Endothelial cell of umbilical vein (primary cell): ENCODE results near the gene RSPH3. TPM values are rescaled to one million over a fixed set of nuclear protein-coding genes. Genes with fewer than 3 reads are reported as not detected.
"Not testable (repeated sequence)": the region's sequence is repeated elsewhere in the genome, so short reads cannot be mapped to it uniquely, and the experiment has no call there.

Experiments
- BruUV-seq: library from RNA; stranded (reverse); fragments of 400-500 nt; replicated peaks from 2 replicates; lab custom pipeline; 2021; lab: Mats Ljungman, UMichigan
- CTCF ChIA-PET: fragments of 300-600, 350-600 bp; sonication (Branson Sonifier 250); formaldehyde crosslinking; loops from one replicate; lab custom pipeline; 2021; ENCODE audit warnings: antibody characterized with exemption, inconsistent platforms; lab: Charles Lee
- POLR2A ChIA-PET: fragments of 300-600, 350-600 bp; sonication (Branson Sonifier 250); formaldehyde crosslinking; loops from one replicate; lab custom pipeline; 2021; ENCODE audit warnings: antibody characterized with exemption, inconsistent platforms; lab: Charles Lee
- DNase-seq: peaks from one replicate; pipeline ENCODE4 v3.0.0-alpha.2; 2011; ENCODE audit warnings: low read depth, low spot score
- FAIRE-seq: peaks from 2 replicates; lab custom pipeline; 2011; peaks lifted over from hg19 to GRCh38; lab: Jason Lieb, UNC
- H2AFZ ChIP-seq: 2 replicates; pipeline ENCODE4 v1.6.0; 2012; ENCODE audit warnings: low read depth, low read length, control low read depth, inconsistent platforms
- H3K27ac ChIP-seq: 2 replicates; pipeline ENCODE4 v1.5.1; 2011; ENCODE audit warnings: low read depth, mild to moderate bottlenecking, control low read depth, low read length, moderate library complexity; ENCODE audit not compliant: insufficient read depth
- H3K27me3 ChIP-seq, 2 experiments: 2 replicates each; pipeline versions ENCODE4 v1.6.0 to v1.6.1; 2011; ENCODE audit warnings: low read length in 2 of 2, mixed read lengths in 1 of 2; ENCODE audit not compliant: control insufficient read depth in 2 of 2, insufficient read depth in 2 of 2
- H3K36me3 ChIP-seq, 2 experiments: 2 replicates in 1 of 2; 3 replicates in 1 of 2; pipeline ENCODE4 v1.5.1; 2011; ENCODE audit warnings: low read length in 2 of 2, mild to moderate bottlenecking in 1 of 2, moderate library complexity in 1 of 2; ENCODE audit not compliant: control insufficient read depth in 2 of 2, insufficient read depth in 2 of 2; ENCODE audit errors: extremely low read depth in 1 of 2
- H3K4me1 ChIP-seq: 3 replicates; pipeline ENCODE4 v1.5.1; 2011; ENCODE audit warnings: mild to moderate bottlenecking, low read length; ENCODE audit not compliant: control insufficient read depth, insufficient read depth; ENCODE audit errors: extremely low read depth
- H3K4me2 ChIP-seq: 2 replicates; pipeline ENCODE4 v1.6.1; 2011; ENCODE audit warnings: low read length, control low read depth, mixed read lengths; ENCODE audit not compliant: insufficient read depth
- H3K4me3 ChIP-seq, 3 experiments: fragments of 200-600 bp in 1 of 3; sonication (generic), shearing (Covaris generic) in 1 of 3; replicated peaks in 1 of 3; 2 replicates each; pipeline ENCODE4 v1.5.1; 2011 to 2016; ENCODE audit warnings: control low read depth in 3 of 3, low read length in 3 of 3, mild to moderate bottlenecking in 2 of 3, inconsistent platforms in 1 of 3, low read depth in 1 of 3, moderate library complexity in 1 of 3; ENCODE audit not compliant: insufficient read depth in 1 of 3
- H3K79me2 ChIP-seq: 2 replicates; pipeline ENCODE4 v1.6.0; 2012; ENCODE audit warnings: low read length, inconsistent platforms; ENCODE audit not compliant: control insufficient read depth, insufficient read depth
- H3K9ac ChIP-seq: replicated peaks from 2 replicates; pipeline ENCODE3; 2011; ENCODE audit warnings: low read length, control low read depth; ENCODE audit not compliant: insufficient read depth; ENCODE audit errors: extremely low read depth
- H3K9me1 ChIP-seq: replicated peaks from 3 replicates; pipeline ENCODE4 v1.6.0; 2011; ENCODE audit warnings: mild to moderate bottlenecking, low read length; ENCODE audit not compliant: control insufficient read depth, insufficient read depth; ENCODE audit errors: extremely low read depth
- H3K9me3 ChIP-seq: replicated peaks from 2 replicates; pipeline ENCODE4 v1.5.1; 2012; ENCODE audit warnings: low read length, inconsistent platforms; ENCODE audit not compliant: control insufficient read depth, insufficient read depth
- H4K20me1 ChIP-seq: replicated peaks from 2 replicates; pipeline ENCODE3; 2011; ENCODE audit warnings: mild to moderate bottlenecking, low read length; ENCODE audit not compliant: control insufficient read depth, insufficient read depth; ENCODE audit errors: extremely low read depth
- EZH2 ChIP-seq: IDR thresholded peaks from 2 replicates; pipeline ENCODE4 v1.6.1; 2012; ENCODE audit warnings: borderline replicate concordance, low read depth, mild to moderate bottlenecking, moderate library complexity, low read length, inconsistent platforms; ENCODE audit not compliant: severe bottlenecking
- FOS ChIP-seq: IDR thresholded peaks from 2 replicates; pipeline ENCODE4 v1.6.1; 2011; ENCODE audit warnings: mild to moderate bottlenecking, low read length, moderate library complexity, borderline replicate concordance; ENCODE audit not compliant: insufficient read depth
- GATA2 ChIP-seq: IDR thresholded peaks from 2 replicates; pipeline ENCODE4 v1.7.0; 2011; ENCODE audit warnings: low read depth, mild to moderate bottlenecking, moderate library complexity, mixed read lengths, low read length; ENCODE audit not compliant: insufficient read length, insufficient read depth
- JUN ChIP-seq: IDR thresholded peaks from 2 replicates; pipeline ENCODE4 v1.6.1; 2011; ENCODE audit warnings: borderline replicate concordance, low read depth; ENCODE audit not compliant: insufficient read length, insufficient read depth
- MYC ChIP-seq: IDR thresholded peaks from one replicate; pipeline ENCODE4 v1.6.1; 2011; ENCODE audit warnings: mild to moderate bottlenecking, low read depth, low read length
- POLR2A ChIP-seq: IDR thresholded peaks from 2 replicates; pipeline ENCODE4 v1.6.1; 2012; ENCODE audit warnings: low read depth, mild to moderate bottlenecking, control low read depth, low read length
- POLR2AphosphoS5 ChIP-seq: IDR thresholded peaks from 2 replicates; pipeline ENCODE4 v1.6.1; 2012; ENCODE audit warnings: low read depth, mild to moderate bottlenecking, control low read depth, low read length, moderate library complexity; ENCODE audit not compliant: insufficient read depth
- dilution Hi-C: fragments of 300-500 bp; cut with MboI; formaldehyde crosslinking; loops from one replicate; pipeline ENCODE4 v1.15.0; 2019; ENCODE audit warnings: low sequenced_read_pairs; ENCODE audit not compliant: extremely low pct_ligation_motif_present
- intact Hi-C: fragments of 100-400 bp; cut with micrococcal nuclease; formaldehyde crosslinking; loops from one replicate; pipeline ENCODE4 v1.10.0; 2022
- polyA plus RNA-seq, 4 experiments: library from polyadenylated mRNA; depleted of rRNA in 3 of 4; stranded (reverse) in 3 of 4; unstranded in 1 of 4; fragments of >200 nt; gene quantifications; 2 replicates each; pipeline versions ENCODE4 v1.2.1 to v1.2.3, GENCODE V29; 2011 to 2012; ENCODE audit warnings: missing spikeins in 1 of 4
- total RNA-seq: library from RNA; stranded (reverse); gene quantifications from 2 replicates; pipeline ENCODE4 v1.2.3, GENCODE V29; 2021
- TF ChIP-seq, protein P1 (sequence below), 2 donors: IDR thresholded peaks; 1 replicate in 1 of 2; 2 replicates in 1 of 2; pipeline ENCODE4 v1.5.1; 2011; ENCODE audit warnings: low read length in 2 of 2, mild to moderate bottlenecking in 2 of 2, moderate library complexity in 2 of 2, control low read depth in 1 of 2, inconsistent platforms in 1 of 2, low read depth in 1 of 2; ENCODE audit not compliant: insufficient read depth in 1 of 2; ENCODE audit errors: extremely low read depth in 1 of 2
- TF ChIP-seq, protein P2 (sequence below): IDR thresholded peaks from 2 replicates; pipeline ENCODE4 v1.6.1; 2011; ENCODE audit not compliant: insufficient read depth, insufficient read length

The RSPH3 gene
- total and polyA plus RNA-seq, 2 donors (not counting 3 experiments of a cell fraction or from before 2014, with no cell fraction given) = 0.66 to 3.3 TPM

DNA sequence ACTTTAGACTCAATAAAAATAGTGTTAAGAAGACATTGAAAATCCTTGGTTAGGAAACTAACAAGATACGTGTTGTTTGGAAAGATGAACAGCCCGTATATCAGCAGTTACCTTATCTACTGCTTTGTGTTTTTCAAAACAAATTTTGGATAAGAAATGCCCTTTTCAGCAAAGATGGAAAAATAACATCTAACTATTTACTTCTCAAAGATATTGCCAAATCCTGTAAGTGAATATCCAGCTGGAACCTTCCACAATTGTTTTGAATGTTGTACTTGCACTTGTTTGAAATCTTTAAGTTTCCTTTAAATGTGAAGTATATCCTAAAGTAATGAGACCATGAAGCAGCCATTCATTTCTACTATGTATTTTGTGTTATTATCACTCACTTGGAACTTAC is 30.2 kb upstream of the RSPH3 start:
- Histone ChIP-seq H3K4me1 (no peaks in the 10 kb centered on the region), H2AFZ (no peak overlapping the region), H3K79me2 (no peaks in the 10 kb centered on the region), H3K4me2 (no peak overlapping the region), H4K20me1 (no peaks in the 10 kb centered on the region), H3K9me1 (no peaks in the 10 kb centered on the region), H3K36me3 (no peaks in the 10 kb centered on the region), H3K9ac (no peak overlapping the region), H3K27ac (no peak overlapping the region), H3K9me3 (no peaks in the 10 kb centered on the region), H3K4me3 (no peak overlapping the region), H3K27me3 (no peaks in the 10 kb centered on the region)
- no TSS peak for BruUV-seq
- ChIA-PET POLR2A (no interaction called here), CTCF (interaction anchor here (0.9 kb wide), 1 partner anchor 12 kb away, joined by 3 read pairs; no protein-coding TSS in a partner anchor)
- intact Hi-C loops (no loop called here), dilution Hi-C loops (no loop called here)
- FAIRE-seq (no peak), DNase-seq (no peak)
- TF ChIP-seq, protein P1, sequence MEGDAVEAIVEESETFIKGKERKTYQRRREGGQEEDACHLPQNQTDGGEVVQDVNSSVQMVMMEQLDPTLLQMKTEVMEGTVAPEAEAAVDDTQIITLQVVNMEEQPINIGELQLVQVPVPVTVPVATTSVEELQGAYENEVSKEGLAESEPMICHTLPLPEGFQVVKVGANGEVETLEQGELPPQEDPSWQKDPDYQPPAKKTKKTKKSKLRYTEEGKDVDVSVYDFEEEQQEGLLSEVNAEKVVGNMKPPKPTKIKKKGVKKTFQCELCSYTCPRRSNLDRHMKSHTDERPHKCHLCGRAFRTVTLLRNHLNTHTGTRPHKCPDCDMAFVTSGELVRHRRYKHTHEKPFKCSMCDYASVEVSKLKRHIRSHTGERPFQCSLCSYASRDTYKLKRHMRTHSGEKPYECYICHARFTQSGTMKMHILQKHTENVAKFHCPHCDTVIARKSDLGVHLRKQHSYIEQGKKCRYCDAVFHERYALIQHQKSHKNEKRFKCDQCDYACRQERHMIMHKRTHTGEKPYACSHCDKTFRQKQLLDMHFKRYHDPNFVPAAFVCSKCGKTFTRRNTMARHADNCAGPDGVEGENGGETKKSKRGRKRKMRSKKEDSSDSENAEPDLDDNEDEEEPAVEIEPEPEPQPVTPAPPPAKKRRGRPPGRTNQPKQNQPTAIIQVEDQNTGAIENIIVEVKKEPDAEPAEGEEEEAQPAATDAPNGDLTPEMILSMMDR (IDR thresholded peaks at IDR 0.05; ENCODE audit: extremely low read depth in 1 of 2, insufficient read depth in 1 of 2, low read depth in 1 of 2, low read length in 2 of 2) = no peak
- no peak for TF ChIP-seq JUN
- no peak for TF ChIP-seq FOS
- no peak for TF ChIP-seq POLR2AphosphoS5
- TF ChIP-seq, protein P2, sequence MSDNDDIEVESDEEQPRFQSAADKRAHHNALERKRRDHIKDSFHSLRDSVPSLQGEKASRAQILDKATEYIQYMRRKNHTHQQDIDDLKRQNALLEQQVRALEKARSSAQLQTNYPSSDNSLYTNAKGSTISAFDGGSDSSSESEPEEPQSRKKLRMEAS = no peak
- no peak for TF ChIP-seq MYC
- no peak for TF ChIP-seq GATA2
- TF ChIP-seq EZH2 = no peak
- no peak for TF ChIP-seq POLR2A

DNA sequence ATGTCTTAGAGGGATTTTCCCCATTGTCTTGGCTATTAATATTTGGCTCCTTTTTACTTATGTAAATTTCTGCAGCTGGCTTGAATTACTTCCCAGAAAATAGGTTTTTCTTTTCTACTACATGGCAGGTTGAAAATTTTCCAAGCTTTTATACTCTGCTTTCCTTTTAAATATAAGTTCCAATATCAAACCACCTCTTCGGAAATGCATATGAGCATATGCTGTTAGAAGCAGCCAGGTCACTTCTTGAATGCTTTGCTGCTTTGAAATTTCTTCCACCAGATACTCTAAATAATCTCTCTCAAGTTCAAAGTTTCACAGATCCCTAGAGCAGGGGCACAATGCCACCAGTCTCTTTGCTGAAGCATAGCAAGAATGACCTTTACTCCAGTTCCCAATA is 25.2 kb upstream of the RSPH3 start:
- CTCF ChIA-PET, H3K79me2 ChIP-seq, dilution Hi-C loops, H4K20me1 ChIP-seq, H3K27ac ChIP-seq, H3K9ac ChIP-seq, H3K4me3 ChIP-seq, intact Hi-C loops, POLR2A ChIA-PET, H3K9me3 ChIP-seq, FAIRE-seq, H2AFZ ChIP-seq, H3K4me1 ChIP-seq, DNase-seq, H3K4me2 ChIP-seq, H3K36me3 ChIP-seq, H3K27me3 ChIP-seq, BruUV-seq, H3K9me1 ChIP-seq: not testable (repeated sequence)
